Stimulated activated CD8-positive, alpha-beta memory T cell treated with anti-CD3 and anti-CD28 coated beads, Interleukin-4, amount 100 ng/mL, for 24 hours (primary cell): ENCODE results near the gene PPIF.
A peak's percentile ranks its signal among the peaks of the same experiment; 100 is the strongest.

Source experiments
- DNase-seq: peaks from one replicate; pipeline ENCODE4 v3.0.0-alpha.2; 2020; ENCODE audit warnings: low read depth

Gene PPIF

GRCh38 chr10:79387974-79388850 is 40.9 kb downstream of the PPIF start:
- no peak for DNase-seq

- DNase-seq: no peak
These were observed 42.8 kb downstream of the PPIF start for GRCh38 chr10:79390057-79390456.

GRCh38 chr10:79390551-79391229 is 43.4 kb downstream of the PPIF start:
- DNase-seq: no peak

DNA sequence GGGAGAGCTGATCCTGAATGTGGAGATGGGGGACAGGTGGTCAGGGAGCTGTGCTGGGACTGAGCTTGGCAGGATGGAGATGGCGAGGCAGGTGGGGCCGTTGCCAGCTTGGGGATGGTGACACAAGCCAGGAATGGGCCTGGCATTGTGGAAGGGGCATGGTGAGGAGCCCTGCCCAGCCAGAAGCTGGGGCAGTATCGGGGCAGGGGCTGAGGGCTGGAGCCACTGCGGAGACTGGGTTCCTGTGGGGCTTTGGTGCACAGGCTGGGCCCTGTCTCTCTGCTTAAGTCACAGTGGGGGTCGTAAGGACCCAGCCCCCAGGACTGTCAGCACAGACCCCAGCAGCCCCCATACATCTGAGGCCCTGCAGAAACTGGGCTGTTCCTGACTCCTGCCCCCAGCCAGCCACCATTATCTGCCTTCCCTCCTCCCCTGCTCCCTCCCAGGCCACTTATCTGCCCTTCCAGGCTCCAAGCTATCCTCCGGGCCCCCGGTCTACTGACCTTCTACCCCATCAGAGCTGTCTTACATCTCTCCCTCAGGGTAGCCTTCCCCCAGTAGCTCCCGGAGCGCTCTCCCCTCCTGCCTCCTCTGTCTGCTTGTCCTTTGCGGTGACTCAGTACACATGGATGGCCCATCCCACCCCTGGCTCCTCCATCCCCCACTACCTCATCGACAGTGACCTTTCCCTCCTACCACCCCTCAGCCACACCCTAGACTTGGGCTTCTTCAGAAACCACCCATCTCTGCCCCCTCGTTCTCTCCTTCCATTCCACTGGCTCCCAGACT is 44.2 kb downstream of the PPIF start:
- no peak for DNase-seq

DNA sequence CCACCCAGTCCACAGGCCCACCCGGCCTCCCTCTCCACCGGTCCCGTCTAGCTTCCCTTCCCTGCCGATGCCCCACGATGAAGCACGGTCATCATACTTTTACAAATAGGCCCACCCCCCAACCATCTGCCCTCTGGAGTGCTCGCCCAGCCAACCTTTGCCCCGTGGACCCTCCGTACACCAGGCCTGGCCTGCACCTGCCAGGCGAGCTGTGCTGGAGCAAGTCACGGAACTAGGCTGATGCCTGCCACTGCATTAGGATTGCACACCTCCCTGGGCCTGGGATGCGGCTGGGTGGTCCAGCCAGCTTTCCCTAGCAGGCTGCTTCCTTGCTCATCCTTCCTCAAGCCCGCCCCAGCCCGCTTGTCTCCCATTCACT is 44.7 kb downstream of the PPIF start:
- DNase-seq: no peak

DNA sequence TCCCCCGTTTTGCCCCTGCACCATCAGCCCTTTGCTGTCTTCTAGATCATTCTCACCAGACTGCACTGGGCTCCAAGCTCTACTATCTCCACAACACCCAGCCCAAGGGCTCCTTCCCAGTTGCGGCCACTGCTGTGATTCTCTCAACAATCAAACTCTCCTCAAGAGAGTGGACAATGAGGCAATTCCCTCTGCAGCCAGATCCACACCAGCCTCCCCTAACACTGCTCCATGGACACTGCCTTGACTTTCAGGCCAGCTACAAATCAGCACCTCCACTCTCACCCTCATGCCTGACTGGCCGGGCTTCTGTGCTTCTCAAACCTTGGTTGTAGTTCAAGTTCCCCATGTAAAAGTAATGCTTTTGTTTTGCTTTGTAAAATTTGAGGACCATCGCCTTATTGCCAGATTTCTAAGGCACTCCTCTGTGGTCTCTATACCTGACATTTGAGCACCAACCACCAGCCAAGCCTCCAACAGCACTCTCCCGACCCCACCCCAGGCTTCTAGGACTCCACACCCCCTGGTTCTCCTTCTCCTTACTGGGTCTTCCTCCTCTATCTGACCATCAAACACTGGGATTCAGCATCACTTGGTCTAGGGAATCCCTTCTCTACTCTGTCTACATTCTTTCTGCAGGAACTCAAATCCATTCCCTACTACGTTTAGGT is 45.4 kb downstream of the PPIF start:
- DNase-seq: no peak

DNA sequence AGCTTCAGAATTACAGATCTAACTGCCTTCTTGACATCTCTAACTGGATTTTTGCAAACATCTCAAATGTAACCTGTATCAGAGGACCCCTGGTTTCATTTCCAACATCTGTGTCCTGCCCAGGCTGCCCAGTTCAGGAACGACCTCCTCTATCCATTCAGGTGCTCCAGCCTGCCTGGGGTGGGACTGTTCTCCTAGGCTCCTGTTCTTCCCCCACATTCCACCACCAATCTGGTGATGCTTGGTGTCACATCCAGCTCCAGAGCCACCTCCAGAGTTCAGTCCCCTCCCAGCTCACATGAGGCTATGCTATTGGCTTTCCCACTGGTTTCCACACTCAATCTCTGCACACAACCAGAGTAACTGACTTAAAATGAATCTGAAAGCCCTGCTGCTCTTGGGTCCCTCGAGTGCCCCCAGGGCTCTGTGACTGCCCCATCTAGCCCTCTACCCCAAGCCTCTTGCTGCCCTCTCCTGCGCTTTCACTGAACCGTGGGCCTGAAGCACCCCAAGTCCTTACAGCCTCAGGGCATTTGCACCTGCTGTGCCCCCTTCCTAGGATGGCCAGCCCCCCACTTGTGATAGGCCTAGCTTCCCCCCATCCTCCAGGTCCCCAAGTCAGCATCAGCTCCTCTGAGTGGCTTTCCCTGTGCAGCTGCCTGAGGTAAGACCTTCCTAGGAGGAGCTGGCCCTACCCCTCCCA is 46.1 kb downstream of the PPIF start:
- DNase-seq: no peak

GRCh38 chr10:79393924-79394610 is 46.8 kb downstream of the PPIF start:
- no peak for DNase-seq

- no peak for DNase-seq
These were observed 47.4 kb downstream of the PPIF start for GRCh38 chr10:79394664-79395063.

DNA sequence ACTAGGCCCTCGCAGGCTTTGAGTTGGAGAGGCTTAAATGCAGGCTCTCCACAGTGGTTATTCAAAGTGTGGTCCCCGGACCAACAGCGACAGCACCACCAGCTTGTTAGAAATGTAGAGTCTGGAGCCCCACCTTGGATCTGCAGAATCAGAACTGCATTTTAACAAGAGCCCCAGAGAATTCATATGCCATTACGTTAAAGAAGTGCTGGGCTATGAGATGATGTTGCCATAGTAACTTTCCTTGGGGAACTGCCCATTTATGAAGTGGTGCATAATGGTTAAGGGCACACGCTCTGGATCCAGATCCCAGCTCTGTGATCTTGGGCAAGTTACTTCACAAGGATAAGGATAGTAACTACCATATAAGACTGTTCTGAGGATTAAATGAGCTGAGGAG is 49.3 kb downstream of the PPIF start:
- no peak for DNase-seq

DNA sequence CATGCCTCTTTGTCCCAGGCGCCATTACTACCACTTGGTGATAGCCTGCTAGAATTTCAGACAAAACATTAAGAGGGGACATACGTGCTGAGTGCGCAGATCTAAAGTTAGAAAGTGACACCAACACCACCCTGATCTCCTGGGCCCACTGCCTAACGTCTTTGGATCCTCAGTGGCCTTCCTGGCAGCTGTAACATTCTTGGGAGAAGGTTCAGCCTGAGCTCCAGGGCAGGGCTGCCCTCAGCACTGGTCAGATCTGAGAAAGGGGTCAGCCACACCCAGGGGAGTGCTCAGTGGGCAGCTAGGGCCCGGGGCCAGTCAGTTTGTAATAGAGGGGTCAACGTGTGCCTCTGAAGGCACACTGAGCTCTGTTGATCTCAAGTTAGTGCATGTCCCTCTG is 49.8 kb downstream of the PPIF start:
- no peak for DNase-seq

- DNase-seq: no peak
These were observed 50.5 kb downstream of the PPIF start for GRCh38 chr10:79397575-79398303.

GRCh38 chr10:79398642-79399041 is 51.4 kb downstream of the PPIF start:
- DNase-seq: no peak

GRCh38 chr10:79399223-79399831 is 52.1 kb downstream of the PPIF start:
- no peak for DNase-seq

- DNase-seq: peak; percentile 33
These were observed 53.1 kb downstream of the PPIF start for GRCh38 chr10:79400146-79401004.

- DNase-seq: no peak
These were observed 54.0 kb downstream of the PPIF start for GRCh38 chr10:79401015-79401921.

DNA sequence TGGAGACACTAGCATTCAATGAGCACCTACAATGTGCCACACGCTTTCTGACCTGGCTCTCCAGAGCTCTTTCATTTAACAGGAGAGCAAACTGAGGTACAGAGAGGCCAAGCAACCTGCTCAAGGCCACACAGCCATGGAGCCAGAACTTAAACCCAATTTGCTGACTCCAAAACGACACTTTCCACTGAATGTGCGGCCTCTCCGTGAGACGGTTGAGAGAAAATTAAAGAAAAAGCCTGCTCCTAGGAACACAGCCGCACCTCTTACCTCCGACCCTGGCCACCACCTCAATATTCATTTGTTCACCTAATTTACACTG is 55.3 kb downstream of the PPIF start:
- DNase-seq: no peak

DNA sequence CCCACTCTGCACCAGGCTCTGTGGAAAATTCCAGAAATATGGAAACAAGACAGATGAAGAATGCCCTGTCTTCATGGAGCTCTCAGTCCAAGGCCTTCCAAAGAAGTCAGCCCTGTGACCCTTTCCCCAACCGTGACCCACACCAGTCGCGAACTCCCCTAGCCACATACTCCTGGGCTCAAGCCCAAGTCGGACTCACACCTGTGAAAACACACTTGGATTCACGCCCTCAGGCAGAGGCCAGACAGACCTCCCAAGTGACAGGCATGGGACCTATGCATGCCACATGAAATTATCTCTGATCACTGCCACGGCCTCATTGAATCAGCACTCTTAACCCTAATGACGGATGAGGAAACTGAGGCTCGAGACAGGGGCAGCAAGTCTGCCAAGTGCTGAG is 55.7 kb downstream of the PPIF start:
- no peak for DNase-seq
